DND-41 (cell line): Measurements from ENCODE around the gene NR2E1.

Experiments used
- CTCF ChIP-seq: IDR thresholded peaks from 2 replicates; pipeline ENCODE4 v1.5.1; 2012; ENCODE audit warnings: borderline replicate concordance, low read length, moderate library complexity, mild to moderate bottlenecking; ENCODE audit not compliant: poor library complexity, severe bottlenecking; ENCODE audit errors: extremely low read depth
- EZH2 ChIP-seq: IDR thresholded peaks from 3 replicates; pipeline ENCODE4 v1.6.1; 2012; ENCODE audit warnings: borderline replicate concordance, low read depth, mild to moderate bottlenecking, moderate library complexity, low read length, inconsistent platforms; ENCODE audit not compliant: severe bottlenecking

GRCh38 chr6:108145639-108146038, 20.2 kb upstream of the NR2E1 start:
- peak; percentile 22 for TF ChIP-seq CTCF
- TF ChIP-seq EZH2 = no peak
